ENCODE measurements around the gene ARID4A.

GRCh38 chr14:58265401-58265800 lies 33.0 kb upstream of the ARID4A start:
- TF ChIP-seq POLR2A (IDR thresholded peaks at IDR 0.05; ENCODE audit: low read depth, low read length) (no peak), CTCF (IDR thresholded peaks at IDR 0.05; ENCODE audit: extremely low read depth in 1 of 2, insufficient read depth in 1 of 2, low read depth in 1 of 2, low read length in 2 of 2) (no peak), JUN (IDR thresholded peaks at IDR 0.05; ENCODE audit: borderline replicate concordance, insufficient read depth, insufficient read length, low read depth) (no peak), MAX (IDR thresholded peaks at IDR 0.05; ENCODE audit: insufficient read depth, insufficient read length) (no peak), EZH2 (IDR thresholded peaks at IDR 0.05; ENCODE audit: borderline replicate concordance, low read depth, low read length, severe bottlenecking) (no peak), MYC (IDR thresholded peaks at IDR 0.05; ENCODE audit: low read depth, low read length) (no peak), POLR2AphosphoS5 (IDR thresholded peaks at IDR 0.05; ENCODE audit: insufficient read depth, low read depth, low read length) (no peak)

All from endothelial cell of umbilical vein (primary cell).